ENCODE data around the gene COX8A. TPM values are rescaled to one million over a fixed set of nuclear protein-coding genes. Genes with fewer than 3 reads are reported as not detected.

The COX8A gene
- total and polyA plus RNA-seq, 2 of the 13 experiments (the other 11 are each of a cell fraction or from before 2014, with no cell fraction given) = 202 to 406 TPM

GRCh38 chr11:63944987-63945386 lies 29.4 kb upstream of the COX8A start (continued):
- TF ChIP-seq SNRNP70 (IDR thresholded peaks at IDR 0.05; ENCODE audit: low read depth, low read length) (no peak), ARNT (IDR thresholded peaks at IDR 0.05) (no peak), NFIC (IDR thresholded peaks at IDR 0.05; ENCODE audit: low read length) (no peak), ZSCAN21 (CRISPR knock-in tag; IDR thresholded peaks at IDR 0.05; ENCODE audit: borderline replicate concordance) (no peak), NR1H2 (CRISPR knock-in tag; IDR thresholded peaks at IDR 0.05; ENCODE audit: borderline replicate concordance, low read depth) (no peak), PBX2 (CRISPR knock-in tag; IDR thresholded peaks at IDR 0.05) (no peak), ZNF205 (CRISPR knock-in tag; IDR thresholded peaks at IDR 0.05) (no peak), ZNF646 (CRISPR knock-in tag; IDR thresholded peaks at IDR 0.05) (no peak), CBX2 (IDR thresholded peaks at IDR 0.05; ENCODE audit: low read depth, low read length) (no peak), CBX2 (CRISPR knock-in tag; IDR thresholded peaks at IDR 0.05; ENCODE audit: low read depth) (no peak), CC2D1A (CRISPR knock-in tag; IDR thresholded peaks at IDR 0.05) (no peak), ONECUT2 (CRISPR knock-in tag; IDR thresholded peaks at IDR 0.05) (no peak), ZFP91 (CRISPR knock-in tag; IDR thresholded peaks at IDR 0.05; ENCODE audit: borderline replicate concordance) (no peak; the same call in 1 of the 2 replicates), TAF15 (IDR thresholded peaks at IDR 0.05; ENCODE audit: low read depth, low read length, poor library complexity, severe bottlenecking) (no peak)
- TF ChIP-seq, protein P1, sequence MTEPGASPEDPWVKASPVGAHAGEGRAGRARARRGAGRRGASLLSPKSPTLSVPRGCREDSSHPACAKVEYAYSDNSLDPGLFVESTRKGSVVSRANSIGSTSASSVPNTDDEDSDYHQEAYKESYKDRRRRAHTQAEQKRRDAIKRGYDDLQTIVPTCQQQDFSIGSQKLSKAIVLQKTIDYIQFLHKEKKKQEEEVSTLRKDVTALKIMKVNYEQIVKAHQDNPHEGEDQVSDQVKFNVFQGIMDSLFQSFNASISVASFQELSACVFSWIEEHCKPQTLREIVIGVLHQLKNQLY (CRISPR knock-in tag; IDR thresholded peaks at IDR 0.05) = no peak
- TF ChIP-seq, protein P2, sequence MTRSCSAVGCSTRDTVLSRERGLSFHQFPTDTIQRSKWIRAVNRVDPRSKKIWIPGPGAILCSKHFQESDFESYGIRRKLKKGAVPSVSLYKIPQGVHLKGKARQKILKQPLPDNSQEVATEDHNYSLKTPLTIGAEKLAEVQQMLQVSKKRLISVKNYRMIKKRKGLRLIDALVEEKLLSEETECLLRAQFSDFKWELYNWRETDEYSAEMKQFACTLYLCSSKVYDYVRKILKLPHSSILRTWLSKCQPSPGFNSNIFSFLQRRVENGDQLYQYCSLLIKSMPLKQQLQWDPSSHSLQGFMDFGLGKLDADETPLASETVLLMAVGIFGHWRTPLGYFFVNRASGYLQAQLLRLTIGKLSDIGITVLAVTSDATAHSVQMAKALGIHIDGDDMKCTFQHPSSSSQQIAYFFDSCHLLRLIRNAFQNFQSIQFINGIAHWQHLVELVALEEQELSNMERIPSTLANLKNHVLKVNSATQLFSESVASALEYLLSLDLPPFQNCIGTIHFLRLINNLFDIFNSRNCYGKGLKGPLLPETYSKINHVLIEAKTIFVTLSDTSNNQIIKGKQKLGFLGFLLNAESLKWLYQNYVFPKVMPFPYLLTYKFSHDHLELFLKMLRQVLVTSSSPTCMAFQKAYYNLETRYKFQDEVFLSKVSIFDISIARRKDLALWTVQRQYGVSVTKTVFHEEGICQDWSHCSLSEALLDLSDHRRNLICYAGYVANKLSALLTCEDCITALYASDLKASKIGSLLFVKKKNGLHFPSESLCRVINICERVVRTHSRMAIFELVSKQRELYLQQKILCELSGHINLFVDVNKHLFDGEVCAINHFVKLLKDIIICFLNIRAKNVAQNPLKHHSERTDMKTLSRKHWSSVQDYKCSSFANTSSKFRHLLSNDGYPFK (CRISPR knock-in tag; IDR thresholded peaks at IDR 0.05; ENCODE audit: borderline replicate concordance) = no peak
- TF ChIP-seq, protein P3, sequence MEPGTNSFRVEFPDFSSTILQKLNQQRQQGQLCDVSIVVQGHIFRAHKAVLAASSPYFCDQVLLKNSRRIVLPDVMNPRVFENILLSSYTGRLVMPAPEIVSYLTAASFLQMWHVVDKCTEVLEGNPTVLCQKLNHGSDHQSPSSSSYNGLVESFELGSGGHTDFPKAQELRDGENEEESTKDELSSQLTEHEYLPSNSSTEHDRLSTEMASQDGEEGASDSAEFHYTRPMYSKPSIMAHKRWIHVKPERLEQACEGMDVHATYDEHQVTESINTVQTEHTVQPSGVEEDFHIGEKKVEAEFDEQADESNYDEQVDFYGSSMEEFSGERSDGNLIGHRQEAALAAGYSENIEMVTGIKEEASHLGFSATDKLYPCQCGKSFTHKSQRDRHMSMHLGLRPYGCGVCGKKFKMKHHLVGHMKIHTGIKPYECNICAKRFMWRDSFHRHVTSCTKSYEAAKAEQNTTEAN (CRISPR knock-in tag; conservative IDR thresholded peaks at IDR 0.05) = no peak

Data from HepG2 (cell line).